Activated gamma-delta T cell treated with anti-CD3 and anti-CD28 coated beads, Interleukin-2, amount 50 U/mL, for 16 hours (primary cell): ENCODE measurements around the gene FGF8.
A peak's percentile ranks its signal among the peaks of the same experiment; 100 is the strongest.

Experiments used
- DNase-seq: peaks from one replicate; pipeline ENCODE4 v3.0.0-alpha.2; 2020; ENCODE audit warnings: low read depth

The FGF8 gene

DNA sequence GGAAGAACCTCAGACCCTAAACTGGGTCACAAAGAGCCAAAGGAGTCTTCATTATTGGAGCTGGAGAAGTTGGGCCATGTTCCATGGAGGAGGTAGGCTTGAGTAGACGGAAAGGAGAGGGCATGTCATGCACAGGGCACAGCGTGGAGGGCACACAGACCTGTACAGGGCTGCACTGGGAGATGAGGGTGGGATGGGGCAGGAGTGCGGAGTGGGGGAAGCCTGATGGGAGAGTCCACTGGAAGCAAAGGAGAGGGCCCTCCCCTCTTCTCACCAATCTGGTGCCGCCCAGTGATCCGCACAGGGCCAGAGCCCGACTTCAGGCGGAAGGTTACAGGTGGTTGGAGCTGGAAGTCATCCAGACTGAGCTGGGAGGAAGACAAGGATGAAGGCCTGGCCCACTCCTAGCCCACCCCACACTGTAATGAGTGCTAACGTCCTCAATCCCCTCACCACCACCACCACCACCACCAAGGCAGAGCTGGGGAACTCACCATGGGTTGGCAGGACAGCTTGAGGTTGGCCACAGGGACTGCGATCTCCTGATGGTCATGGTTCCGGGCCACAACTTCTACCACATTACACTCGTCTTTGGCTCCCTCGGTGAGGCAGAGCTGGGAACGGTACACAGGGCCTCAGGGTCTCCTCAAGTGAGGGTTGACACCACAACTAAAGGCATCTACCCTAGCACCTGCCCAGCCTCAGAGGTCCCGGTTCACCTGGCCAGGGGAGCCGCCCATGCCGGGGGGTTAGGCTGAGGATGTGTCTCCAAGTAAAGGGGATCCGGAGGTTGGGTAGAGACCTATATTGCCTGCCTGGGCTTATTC, 6.3 kb upstream of the FGF8 start:
- no peak for DNase-seq

DNA sequence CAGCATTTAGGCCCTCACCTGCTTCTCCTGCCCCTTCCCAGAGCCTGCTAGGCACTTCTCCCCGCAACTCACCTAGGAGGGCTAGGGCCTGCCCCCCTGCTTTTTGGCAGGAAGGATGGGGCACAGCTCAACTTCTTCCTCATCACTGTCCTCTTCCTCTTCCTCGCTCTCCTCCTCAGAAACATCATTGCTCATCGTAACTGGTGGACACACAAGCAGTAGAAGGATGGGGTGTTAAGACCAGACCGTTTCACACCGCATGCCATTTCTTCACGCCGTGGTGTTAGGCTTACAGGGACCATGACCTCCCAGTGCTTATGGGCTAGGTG, 5.7 kb upstream of the FGF8 start:
- DNase-seq, result no peak

DNA sequence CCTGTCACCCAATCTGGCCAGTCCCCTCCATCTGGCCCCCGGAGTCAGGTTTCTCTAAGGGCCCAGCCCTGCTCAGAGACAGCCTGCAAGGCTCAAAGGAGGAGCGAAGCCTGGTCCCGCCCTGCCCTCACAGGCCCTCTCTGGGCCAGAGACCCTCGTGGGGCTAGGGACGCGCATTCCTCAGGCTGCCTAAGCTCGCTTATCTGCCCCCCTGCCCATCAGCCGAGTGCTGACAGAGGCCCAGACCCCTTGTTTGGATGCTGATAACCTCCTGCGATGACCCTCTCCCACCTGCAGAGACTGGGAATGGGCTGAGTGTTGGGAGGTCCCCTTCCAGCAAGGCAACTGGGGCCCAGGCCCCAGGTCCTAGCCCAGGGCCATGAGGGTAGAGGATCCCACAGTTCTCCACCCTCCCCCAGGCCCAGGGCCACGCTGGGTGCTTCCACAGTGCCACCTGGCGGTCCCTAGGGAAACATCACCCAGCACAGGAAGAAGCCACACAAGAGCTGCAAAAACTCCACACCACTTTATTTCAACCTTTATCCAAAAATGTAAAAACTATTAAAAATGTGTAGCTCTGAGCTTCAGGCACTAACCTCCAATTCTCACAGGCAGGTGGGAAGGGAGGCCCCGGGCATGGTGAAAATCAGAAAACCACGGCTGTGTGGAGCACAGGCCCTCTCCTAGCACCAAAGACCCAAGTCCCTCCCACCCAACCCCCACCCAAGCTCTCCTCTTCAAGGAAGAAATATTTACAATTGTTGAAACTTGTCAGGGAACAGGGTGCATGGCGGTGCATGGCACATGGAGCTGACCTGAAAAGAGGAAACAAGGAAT, 5.1 kb upstream of the FGF8 start:
- peak; percentile 52 for DNase-seq

DNA sequence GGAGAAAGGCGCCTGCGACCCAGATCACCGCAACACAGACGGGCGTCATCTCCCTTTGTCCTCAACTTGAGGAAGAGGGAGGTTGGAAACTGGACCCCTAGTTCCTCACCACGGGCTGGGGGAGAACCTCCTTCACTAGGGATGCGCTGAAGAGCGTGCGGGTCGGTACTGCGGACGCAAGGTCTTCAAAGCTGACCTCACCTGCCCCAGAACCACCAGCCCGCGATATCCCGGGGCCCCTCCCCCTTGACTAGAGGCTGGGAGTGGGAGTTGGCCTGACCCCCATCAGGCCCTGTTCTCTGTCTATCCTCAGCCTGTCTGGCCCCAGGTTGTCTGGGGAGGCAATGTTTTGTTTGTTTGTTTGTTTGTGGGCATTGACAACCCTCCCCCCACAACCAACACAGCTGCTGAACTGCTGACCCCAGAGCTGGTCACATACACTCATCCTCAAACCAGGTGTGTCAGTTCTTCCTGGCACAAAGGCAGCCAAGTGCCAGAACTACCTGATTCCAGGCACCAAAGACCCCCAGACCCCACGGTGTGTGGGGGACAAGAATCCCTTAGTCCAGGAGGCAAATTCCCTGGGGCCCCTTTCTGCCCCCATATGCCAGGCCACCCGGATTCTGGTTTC, 4.4 kb upstream of the FGF8 start:
- no peak for DNase-seq

DNA sequence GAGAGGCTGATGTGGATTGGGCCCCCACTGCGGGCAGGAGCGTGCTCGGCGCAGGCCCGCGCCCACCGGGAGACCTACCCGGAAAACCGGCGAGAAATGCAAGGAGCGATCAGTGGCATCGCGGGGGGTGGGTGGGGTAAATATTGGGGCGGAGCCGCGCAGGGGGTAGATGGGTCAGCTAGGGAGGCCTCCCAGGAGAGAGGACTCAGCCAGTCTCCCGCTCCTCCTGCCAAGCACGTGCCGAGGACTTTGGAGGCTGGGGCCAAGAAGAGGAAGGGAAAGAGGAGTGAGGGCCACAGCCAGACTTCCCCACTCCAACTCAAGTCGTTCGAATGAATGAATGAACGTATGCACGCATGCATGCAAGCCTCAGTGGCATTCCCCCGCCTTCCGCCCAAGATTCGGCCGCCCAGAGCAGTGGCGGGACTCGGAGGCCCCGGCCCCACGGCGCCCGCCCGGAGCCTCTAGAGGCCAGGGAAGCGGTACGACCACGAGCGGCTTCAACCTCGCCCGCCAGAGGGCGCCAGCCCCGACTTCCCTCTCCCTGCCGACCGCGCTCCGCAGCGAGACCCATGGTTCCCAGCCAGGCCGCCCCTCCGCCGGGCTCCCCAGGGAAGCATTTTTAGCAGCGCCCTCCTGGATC, 3.8 kb upstream of the FGF8 start:
- DNase-seq, result peak; percentile 76

DNA sequence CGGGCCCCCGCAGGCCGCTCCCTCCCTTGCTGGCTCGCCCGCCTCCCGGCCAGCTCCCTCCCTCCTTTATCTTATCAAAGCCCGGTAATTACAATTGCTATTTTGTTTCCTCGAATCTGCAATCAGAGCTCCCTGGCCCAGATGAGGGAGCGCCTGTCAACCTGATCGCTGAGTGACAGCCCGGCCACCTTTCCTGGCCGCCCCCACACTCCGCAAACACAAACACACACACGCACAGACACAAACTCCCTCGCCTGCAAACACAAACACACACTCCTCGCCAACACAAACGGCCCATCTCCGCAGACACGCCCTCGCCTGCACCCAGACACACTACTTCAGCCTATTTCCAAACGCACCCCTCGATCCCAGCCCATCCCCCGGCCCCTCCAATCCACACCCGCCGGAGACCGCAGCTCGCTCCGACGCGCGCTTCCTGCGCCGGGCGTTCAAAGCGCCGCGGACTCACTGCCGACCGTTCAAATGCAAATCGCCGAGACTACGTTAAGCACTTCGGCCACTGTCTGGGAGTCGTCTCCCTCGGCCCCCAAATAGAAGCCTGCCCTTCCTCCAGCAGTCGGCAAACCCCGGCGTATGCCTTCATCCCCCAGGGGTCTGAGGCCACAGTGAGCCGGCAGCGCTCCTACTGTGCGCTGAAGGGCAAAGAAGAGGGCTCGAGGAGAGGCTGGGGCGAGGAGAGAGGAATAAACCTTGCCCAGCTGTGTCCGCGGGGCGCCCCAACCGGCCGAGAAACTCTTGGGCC, 3.0 kb upstream of the FGF8 start:
- no peak for DNase-seq

DNA sequence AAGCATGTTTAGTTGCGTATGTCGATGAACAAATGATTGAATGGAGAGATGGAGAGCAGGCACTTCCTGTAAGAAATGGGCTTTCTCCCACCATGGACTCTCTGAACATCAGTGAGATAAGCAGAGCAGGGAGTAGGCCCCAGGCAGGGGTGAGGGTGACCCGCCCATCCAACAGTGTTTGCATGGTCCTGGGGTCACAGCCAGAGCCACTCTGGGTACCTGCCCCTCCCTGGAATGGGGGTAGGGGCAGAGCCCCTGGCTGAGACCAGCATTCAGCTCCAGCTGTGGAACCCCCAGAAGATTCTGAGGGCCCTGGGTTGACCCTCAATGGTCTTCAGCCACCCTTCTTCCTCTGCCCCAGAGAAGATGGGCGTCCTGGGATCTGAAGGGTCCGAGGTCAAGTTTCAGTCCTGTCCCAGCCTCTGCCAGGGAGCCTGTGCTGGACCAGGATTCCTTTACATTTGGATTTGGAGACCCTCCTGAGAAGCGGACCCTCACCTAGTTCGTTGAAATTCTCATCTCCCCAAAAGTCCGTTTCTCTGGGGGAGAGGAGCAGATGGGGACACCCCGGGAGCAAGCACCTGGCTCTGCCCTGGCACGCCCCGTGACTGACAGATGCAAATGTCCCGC, 2.4 kb upstream of the FGF8 start:
- DNase-seq, result no peak

DNA sequence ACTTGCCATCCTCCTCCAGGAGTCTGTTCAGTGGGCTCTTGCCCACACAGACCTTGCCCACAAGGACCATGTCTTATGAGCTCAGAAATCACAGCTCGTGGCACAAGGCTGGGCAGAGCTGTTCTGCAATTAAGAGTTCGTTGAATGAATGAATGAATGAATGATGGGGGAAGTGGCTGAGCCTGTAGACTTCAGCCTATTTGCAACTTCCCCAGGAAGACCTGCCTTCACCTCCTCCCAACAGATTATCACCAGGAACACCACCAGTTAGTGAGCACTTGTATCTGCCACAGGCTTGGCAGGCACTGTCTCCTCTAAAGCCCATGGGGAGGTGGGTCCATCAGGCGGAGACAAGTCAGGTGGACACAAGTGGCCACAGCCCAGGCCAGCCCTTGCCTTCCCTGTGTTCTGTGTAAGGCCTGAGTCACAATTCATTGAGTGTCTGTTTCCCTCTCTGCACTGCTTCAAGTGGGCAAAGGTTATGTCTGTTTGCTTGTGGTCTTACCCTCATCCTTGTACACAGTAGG, 1.8 kb upstream of the FGF8 start:
- DNase-seq, result no peak

DNA sequence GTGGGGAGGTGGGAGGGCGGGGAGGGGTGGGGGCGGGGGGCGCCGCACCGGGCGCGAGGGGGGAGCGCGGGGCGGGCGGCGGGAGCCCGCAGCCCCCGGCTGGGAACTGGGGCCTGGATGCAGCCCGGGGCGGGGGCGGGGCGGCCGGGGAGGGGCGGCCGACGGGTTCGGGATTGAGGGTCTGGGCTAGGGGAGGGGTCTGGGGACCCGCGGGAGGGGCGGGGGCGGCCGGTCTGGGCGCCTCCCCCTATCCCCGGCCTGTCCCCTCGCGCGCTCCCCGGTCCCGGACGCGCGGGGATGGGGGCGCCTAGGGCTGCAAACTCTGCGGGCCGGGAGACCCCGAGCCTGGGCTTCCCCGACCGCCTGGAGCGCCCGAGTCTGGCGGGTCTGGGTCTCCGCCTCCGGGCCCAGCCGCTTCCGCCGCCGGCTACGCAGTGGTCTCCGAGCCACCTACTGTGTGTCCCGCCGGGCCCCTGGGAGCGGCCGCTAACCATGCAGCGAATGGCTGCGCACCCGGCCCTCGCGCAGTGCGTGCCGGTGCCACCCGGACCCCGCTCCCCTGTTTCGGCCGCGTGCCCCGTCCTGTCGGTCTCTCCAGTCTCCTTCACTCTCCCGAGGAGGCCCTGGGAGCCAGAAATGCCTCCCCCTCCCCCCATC, 375 bp upstream of the FGF8 start:
- no peak for DNase-seq

DNA sequence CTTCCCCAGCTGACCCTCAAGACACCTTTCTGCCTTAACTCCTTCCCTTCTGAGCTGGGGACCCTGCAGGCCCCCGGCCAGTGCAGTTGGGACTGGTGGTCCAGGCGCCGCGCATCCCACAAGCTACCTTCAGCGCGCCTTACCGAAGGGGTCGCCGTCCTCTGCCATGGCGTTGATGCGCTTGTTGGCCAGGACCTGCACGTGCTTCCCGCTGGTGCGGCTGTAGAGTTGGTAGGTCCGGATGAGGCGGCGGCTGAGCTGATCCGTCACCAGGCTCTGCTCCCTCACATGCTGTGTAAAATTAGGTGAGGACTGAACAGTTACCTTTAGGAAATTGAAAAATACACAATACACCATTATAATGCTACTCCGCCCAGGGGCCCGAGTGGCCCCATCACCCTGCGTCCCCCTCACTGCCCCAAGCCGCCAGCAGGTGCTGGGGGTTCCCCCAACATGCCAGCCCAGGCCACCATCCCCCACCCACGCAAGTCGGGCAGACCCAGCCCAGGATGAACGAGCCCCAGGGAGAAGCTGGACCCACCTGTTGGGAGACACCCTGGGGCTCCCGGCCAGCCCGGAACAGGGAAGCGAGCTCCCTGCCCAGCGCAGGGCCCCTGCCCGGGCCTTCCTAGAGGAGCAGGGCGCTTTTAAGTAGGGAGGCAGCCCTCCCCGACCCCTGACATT, 1.2 kb downstream of the FGF8 start:
- no peak for DNase-seq

DNA sequence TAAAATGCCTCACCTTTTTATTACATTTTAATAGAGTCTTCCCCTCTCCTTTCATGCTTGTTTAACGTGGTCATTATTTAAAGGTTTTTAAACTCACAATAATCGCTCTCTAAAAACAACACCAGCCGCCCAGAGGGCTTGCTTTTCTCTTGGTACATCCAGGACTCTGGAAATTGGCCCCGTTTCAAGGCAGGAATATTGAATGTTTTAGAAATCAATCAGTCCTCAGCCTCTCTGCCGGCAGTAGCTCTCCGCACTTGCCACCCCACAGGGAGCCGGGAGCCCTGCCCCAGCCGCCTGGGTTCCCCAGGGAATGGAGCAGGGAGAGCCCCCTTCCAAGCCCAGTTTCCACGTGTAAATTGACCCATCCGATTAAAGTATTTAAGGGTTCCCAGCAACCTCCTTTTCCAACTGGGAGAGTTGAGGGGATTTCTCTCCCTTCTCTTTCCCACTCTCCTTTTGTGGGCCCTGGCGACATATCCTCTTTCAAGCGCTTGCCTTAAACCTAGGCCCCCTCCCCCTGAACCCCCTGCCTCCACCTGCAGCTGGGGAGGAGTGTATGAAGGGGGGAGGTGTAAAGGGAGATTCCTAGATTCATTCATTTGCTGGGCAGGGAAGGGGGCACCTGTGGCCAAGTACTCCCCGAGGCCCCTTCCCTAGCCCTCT, 1.9 kb downstream of the FGF8 start:
- no peak for DNase-seq

DNA sequence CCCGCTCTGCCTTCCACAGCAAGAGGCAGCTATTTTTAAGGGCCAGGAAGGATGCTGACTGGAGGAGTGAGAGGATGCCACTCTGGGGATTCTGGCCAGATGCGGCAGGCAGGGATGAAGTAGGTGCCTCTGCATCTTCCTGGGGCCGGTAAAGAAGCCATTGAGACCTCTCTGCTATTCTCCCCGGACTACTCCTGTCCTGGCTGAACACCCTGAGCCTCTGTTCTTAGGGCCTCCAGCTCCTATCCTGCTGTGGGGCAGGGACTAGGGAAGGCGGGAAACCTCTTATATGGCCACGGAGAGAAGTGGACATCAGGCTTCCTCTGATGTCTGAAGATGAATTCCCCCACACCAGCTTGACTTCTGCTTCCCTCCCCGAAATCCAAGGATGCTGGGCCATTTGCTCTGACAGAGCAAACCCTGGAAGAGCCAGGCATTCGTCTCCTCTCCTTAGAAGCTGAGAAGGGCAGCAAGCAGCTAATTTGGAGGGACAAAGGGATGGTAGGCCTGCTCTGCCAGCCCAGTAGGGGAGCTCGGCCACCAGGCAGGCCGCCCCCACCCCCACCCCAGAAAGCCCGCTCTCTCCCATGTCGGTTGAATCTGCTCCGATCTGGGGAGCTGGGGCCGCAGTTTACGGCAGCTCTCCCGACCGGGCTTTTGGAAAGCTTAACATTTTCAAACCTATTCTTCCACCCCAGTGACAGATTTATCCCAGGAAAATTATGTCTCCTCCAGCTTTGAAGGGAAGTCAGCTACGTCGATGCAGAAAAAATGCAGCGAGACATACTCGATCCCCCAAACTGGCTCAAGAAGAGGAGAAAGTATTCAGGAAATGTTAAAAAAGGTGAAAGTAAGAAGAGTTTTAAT, 2.8 kb downstream of the FGF8 start:
- DNase-seq, result no peak

DNA sequence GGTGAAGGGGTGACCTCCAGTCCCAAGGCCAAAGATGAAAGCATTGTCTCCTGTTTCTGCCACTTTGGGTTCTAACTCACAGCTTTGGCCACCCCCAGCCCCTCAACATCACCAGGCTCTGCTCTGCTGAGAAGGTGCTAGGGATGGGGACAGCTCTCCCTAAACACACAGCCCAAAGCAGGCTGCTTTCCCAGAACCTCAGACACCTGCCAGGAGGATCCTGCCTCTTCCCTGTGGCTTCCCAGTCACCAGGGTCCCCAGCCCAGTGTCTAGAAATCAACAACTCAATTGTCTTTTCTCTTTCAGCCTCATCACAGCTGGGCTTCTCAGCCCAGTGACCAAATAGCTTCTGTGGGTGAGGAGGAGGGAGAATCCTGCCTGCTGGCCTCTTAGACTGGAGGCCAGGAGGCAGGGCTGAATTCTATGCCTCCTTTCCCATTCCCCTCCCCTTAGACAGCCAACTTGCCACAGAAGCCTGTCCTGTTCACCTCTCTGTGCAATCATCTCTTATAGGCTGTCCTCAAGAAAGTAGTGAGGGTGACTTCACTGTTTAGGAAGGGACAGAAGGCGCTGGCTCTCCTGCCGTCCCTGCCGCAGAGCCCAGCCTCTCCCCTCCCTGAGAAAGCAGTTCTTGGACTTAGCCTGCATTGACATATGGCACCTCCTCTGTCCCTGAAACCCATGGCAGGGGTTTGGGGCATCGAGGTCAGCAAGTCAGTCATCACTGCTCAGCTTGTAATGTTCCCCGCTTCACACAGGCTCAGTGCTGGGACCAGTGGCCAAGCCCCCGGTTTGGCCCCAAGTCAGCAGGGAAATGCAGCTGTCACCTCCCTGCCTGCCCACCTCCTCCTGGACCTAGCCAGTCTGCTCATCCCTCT, 3.7 kb downstream of the FGF8 start:
- no peak for DNase-seq

DNA sequence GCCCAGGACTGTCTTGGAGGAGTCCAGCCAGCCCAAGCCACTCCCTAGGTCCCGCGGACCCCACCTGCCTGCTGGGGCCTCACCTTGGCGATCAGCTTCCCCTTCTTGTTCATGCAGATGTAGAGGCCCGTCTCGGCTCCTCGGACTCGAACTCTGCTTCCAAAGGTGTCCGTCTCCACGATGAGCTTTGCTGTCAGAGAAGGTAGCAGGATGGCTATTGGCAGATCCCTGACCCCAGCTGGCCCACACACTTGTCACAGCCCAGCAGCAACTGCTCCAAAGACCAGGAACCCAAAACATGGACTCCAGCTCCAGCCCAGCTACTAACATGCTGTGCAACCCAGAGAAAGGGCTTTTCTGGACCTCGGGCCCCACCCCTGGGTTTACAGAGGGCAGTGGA, 4.5 kb downstream of the FGF8 start:
- no peak for DNase-seq

DNA sequence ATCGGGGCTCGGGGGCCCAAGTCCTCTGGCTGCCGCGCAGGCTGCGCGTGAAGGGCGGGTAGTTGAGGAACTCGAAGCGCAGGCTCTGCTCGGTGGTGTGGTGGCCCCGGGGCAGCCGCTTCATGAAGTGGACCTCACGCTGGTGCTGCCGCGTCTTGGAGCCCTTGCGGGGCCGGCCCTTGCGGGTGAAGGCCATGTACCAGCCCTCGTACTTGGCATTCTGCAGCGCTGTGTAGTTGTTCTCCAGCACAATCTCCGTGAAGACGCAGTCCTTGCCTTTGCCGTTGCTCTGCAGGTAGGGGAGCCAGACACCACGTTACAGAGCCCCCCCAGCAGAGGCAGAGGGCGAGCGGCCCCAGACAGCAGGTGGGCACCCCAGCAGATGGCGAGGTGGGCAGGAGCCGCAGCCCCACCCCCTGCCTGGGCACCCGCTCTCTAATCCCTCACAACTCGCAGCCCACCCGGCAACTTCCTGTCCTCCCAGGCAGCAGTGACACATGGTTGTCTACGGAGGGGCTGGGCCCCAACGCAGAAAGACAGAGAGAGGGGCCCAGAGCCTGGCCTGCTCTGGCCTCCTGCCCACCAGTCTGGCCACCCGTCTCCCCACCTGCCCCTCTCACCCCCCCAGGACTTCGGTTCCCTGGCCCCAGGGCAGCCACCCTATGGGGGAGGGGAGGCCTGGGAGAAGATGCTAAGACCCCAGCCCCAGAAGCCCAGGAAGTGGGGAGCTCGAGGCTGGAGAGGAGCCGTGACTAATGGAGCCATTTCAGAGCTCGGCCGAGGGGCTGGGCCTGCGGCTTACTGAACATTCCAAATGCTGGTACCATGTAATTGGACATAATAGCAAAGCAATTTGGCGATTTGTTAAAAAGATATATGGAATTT, 5.3 kb downstream of the FGF8 start:
- DNase-seq, result no peak

DNA sequence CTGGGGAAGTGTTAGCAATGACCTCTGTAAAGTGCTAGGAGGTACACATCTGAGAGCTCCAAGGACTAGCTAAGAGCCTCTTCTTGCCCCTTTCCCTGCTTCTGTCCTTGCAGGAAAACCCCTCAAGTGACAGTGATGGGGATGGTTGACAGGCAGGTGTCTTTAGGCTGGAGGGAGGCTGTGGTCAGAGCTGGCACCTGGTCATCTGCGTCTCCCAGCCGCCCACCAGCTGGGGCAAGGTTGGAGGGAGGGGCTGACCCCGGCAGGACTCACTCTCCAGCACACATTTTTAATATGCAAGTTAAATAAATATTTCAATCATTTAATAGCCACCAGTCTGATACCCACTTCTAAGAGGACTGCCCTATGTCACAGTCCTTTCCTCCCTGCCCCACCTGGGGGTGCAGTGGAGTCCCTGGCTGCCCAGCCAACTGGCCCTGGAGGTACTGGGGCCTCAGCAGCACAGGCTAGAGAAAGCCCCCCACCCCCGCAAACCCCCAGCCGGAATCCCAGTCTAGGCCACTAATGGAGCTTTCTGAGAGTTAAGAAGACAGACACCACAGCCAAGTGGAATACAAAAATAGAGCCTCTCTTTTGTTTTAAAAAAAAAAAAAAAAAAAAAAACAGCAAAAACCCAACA, 6.3 kb downstream of the FGF8 start:
- DNase-seq, result no peak
